PC-9 (cell line): Measurements from ENCODE around the gene KRT82.

Experiments used
- EZH2 ChIP-seq: fragments of 200-600 bp; sonication (generic); IDR thresholded peaks from 2 replicates; pipeline ENCODE4 v1.8.0; 2017; ENCODE audit warnings: antibody characterized with exemption, low read depth
- TF ChIP-seq, protein P1 (sequence below): fragments of 200-600 bp; sonication (generic); conservative IDR thresholded peaks from 2 replicates; pipeline ENCODE4 v1.6.1; 2017; ENCODE audit warnings: mixed run types, antibody characterized with exemption, mild to moderate bottlenecking, moderate library complexity

- TF ChIP-seq, protein P1, sequence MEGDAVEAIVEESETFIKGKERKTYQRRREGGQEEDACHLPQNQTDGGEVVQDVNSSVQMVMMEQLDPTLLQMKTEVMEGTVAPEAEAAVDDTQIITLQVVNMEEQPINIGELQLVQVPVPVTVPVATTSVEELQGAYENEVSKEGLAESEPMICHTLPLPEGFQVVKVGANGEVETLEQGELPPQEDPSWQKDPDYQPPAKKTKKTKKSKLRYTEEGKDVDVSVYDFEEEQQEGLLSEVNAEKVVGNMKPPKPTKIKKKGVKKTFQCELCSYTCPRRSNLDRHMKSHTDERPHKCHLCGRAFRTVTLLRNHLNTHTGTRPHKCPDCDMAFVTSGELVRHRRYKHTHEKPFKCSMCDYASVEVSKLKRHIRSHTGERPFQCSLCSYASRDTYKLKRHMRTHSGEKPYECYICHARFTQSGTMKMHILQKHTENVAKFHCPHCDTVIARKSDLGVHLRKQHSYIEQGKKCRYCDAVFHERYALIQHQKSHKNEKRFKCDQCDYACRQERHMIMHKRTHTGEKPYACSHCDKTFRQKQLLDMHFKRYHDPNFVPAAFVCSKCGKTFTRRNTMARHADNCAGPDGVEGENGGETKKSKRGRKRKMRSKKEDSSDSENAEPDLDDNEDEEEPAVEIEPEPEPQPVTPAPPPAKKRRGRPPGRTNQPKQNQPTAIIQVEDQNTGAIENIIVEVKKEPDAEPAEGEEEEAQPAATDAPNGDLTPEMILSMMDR = no peak
- TF ChIP-seq EZH2 = no peak
These were observed 27.5 kb upstream of the KRT82 start for GRCh38 chr12:52433501-52434080.
